Measurements from ENCODE around the gene TOPBP1. TPM values are rescaled to one million over a fixed set of nuclear protein-coding genes. Genes with fewer than 3 reads are reported as not detected.
"Not testable (repeated sequence)": the region's sequence is repeated elsewhere in the genome, so short reads cannot be mapped to it uniquely, and the experiment has no call there.

Gene TOPBP1
- total and polyA plus RNA-seq, 2 experiments from 2014 or later: 20.5 to 23.4 TPM

- H3K4me1 ChIP-seq (ENCODE audit: low read depth): peaks cover 1% of the 10 kb centered on the region
- H3K4me3 ChIP-seq: no peak overlapping the region
- no peaks in the 10 kb centered on the region for H3K36me3 ChIP-seq
- DNase-seq (ENCODE audit: low read depth in 1 of 2, low spot score in 1 of 2): no peak
- H3K27ac ChIP-seq: no peak overlapping the region
- H3K9me3 ChIP-seq (ENCODE audit: low read depth): no peaks in the 10 kb centered on the region
- TF ChIP-seq CTCF (IDR thresholded peaks at IDR 0.05; ENCODE audit: low read depth, low read length): no peak
- peaks cover 37% of the 10 kb centered on the region for H3K27me3 ChIP-seq
These were observed 8.8 kb upstream of the TOPBP1 start for GRCh38 chr3:133670525-133670995.

GRCh38 chr3:133669949-133670524 lies 8.3 kb upstream of the TOPBP1 start:
- no peak for TF ChIP-seq CTCF (IDR thresholded peaks at IDR 0.05; ENCODE audit: low read depth, low read length)
- peaks cover 36% of the 10 kb centered on the region for H3K27me3 ChIP-seq
- no peak for DNase-seq (ENCODE audit: low read depth in 1 of 2, low spot score in 1 of 2)
- no peaks in the 10 kb centered on the region for H3K9me3 ChIP-seq (ENCODE audit: low read depth)
- no peak overlapping the region for H3K27ac ChIP-seq
- no peaks in the 10 kb centered on the region for H3K4me1 ChIP-seq (ENCODE audit: low read depth)
- H3K4me3 ChIP-seq: no peak overlapping the region
- no peaks in the 10 kb centered on the region for H3K36me3 ChIP-seq

GRCh38 chr3:133667118-133667517 lies 5.4 kb upstream of the TOPBP1 start:
- peaks cover 6% of the 10 kb centered on the region for H3K4me1 ChIP-seq (ENCODE audit: low read depth)
- no peak for TF ChIP-seq CTCF (IDR thresholded peaks at IDR 0.05; ENCODE audit: low read depth, low read length)
- no peak overlapping the region for H3K27ac ChIP-seq
- H3K9me3 ChIP-seq (ENCODE audit: low read depth): no peaks in the 10 kb centered on the region
- no peak for DNase-seq (ENCODE audit: low read depth in 1 of 2, low spot score in 1 of 2)
- H3K27me3 ChIP-seq: peaks cover 10% of the 10 kb centered on the region
- H3K36me3 ChIP-seq: no peaks in the 10 kb centered on the region
- H3K4me3 ChIP-seq: no peak overlapping the region

DNA sequence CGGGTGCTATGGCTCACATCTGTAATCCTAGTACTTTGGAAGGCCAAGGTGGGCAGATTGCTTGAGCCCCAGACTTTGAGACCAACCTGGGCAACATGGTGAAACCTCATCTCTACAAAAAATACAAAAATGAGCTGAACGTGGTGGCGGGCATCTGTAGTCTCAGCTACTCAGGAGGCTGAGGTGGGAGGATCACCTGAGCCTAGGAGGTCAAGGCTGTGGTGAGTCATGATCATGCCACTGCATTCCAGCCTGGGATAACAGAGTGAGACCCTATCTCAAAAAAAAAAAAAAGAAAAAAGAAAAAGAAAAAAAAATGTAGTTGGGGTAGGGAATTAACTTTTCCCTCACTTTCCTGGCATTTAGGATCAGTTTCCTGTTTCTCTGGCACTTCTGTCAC lies 3.4 kb upstream of the TOPBP1 start:
- not testable (repeated sequence) for H3K36me3 ChIP-seq; DNase-seq (ENCODE audit: low read depth in 1 of 2, low spot score in 1 of 2); H3K4me3 ChIP-seq; H3K27me3 ChIP-seq; H3K27ac ChIP-seq; H3K4me1 ChIP-seq (ENCODE audit: low read depth); H3K9me3 ChIP-seq (ENCODE audit: low read depth)

DNA sequence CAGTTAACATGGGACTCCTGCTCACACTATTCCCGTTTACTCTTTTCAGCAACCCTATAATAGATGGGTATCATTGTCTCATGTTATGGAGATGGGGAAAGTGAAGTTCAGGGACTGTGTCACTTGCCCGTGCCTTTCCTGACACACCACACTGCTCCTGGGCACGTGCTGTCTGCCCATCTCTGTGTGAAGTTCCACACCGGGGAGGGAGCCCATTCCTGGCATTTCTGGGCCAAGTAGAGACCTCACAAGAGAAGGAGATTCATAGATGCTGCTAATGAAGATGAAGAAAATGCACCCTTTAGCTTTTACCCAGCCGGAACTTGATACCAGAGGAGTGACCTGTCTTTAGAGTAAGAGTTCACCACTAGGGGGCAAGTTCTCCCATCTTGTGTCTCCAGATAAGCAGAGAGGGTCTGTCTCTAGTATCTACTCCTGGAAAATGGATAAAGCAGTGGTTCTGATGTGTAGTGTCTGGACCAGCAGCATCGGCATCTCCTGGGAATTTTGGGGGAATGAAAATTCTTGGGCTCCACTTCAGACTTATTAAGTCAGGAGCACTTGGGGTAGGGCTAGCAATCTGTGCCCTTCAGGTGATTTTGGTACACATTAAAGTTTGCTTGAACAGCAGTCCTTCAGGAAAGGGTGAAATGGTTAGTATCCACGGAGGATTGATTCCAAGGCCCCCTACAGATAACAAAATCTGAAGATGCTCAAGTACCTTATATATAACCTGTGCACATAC lies 2.0 kb upstream of the TOPBP1 start:
- no peaks in the 10 kb centered on the region for H3K9me3 ChIP-seq (ENCODE audit: low read depth)
- peak; percentile 73 for TF ChIP-seq CTCF (IDR thresholded peaks at IDR 0.05; ENCODE audit: low read depth, low read length)
- peaks cover 6% of the 10 kb centered on the region for H3K4me1 ChIP-seq (ENCODE audit: low read depth)
- peak; percentile 69 to 87 for DNase-seq (ENCODE audit: low read depth in 1 of 2, low spot score in 1 of 2)
- H3K36me3 ChIP-seq: no peaks in the 10 kb centered on the region
- no peak overlapping the region for H3K4me3 ChIP-seq
- H3K27ac ChIP-seq: no peak overlapping the region
- no peaks in the 10 kb centered on the region for H3K27me3 ChIP-seq

DNA sequence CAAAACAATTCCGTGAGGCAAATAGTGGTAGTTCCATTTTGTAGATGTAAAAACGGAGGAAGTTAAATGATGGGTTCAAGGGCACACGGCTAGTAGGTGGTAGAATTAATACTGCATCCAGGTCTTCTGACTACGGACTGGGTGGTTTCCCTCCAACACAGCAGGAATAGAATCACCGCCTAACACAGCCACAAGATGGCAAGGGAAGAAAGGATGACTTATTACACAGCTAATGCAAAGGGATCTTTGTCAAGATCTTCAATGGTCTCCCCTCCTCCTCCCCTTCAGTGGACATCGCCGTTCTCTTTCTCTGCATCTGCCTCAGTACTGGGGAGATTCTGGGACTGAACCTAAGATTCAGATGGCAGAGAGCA lies 524 bp upstream of the TOPBP1 start:
- DNase-seq (ENCODE audit: low read depth in 1 of 2, low spot score in 1 of 2): peak in 1 of 2 donors; percentile 31
- no peaks in the 10 kb centered on the region for H3K27me3 ChIP-seq
- peak overlapping the region; percentile 67 for H3K27ac ChIP-seq
- peaks cover 6% of the 10 kb centered on the region for H3K4me1 ChIP-seq (ENCODE audit: low read depth)
- H3K36me3 ChIP-seq: peaks cover 6% of the 10 kb centered on the region
- no peak for TF ChIP-seq CTCF (IDR thresholded peaks at IDR 0.05; ENCODE audit: low read depth, low read length)
- H3K9me3 ChIP-seq (ENCODE audit: low read depth): no peaks in the 10 kb centered on the region
- H3K4me3 ChIP-seq: peak overlapping the region; percentile 73
